NCI-H82 (cell line): ENCODE measurements around the gene SYNE3.

Source experiments
- DNase-seq: peaks from one replicate; lab custom pipeline; 2025; lab: John Stamatoyannopoulos, UW

The SYNE3 gene

GRCh38 chr14:95489214-95490137, 27.0 kb downstream of the SYNE3 start:
- no peak for DNase-seq

- DNase-seq: no peak
Observed at GRCh38 chr14:95488376-95489213, 27.9 kb downstream of the SYNE3 start.

GRCh38 chr14:95487669-95488084, 28.8 kb downstream of the SYNE3 start:
- DNase-seq: no peak

GRCh38 chr14:95486875-95487668, 29.4 kb downstream of the SYNE3 start:
- no peak for DNase-seq

- DNase-seq: no peak
Observed at GRCh38 chr14:95485222-95485819, 31.1 kb downstream of the SYNE3 start.

- no peak for DNase-seq
Observed at GRCh38 chr14:95484296-95484695, 32.2 kb downstream of the SYNE3 start.

- DNase-seq: no peak
Observed at GRCh38 chr14:95483309-95484165, 32.9 kb downstream of the SYNE3 start.

GRCh38 chr14:95482627-95483308, 33.7 kb downstream of the SYNE3 start:
- DNase-seq: no peak

GRCh38 chr14:95481391-95482022, 34.9 kb downstream of the SYNE3 start:
- DNase-seq: no peak

GRCh38 chr14:95480887-95481226, 35.6 kb downstream of the SYNE3 start:
- DNase-seq: no peak

GRCh38 chr14:95480109-95480886, 36.2 kb downstream of the SYNE3 start:
- DNase-seq: no peak

GRCh38 chr14:95479494-95479893, 37.0 kb downstream of the SYNE3 start:
- no peak for DNase-seq

GRCh38 chr14:95478818-95479217, 37.6 kb downstream of the SYNE3 start:
- DNase-seq: no peak

- no peak for DNase-seq
Observed at GRCh38 chr14:95478309-95478708, 38.1 kb downstream of the SYNE3 start.

GRCh38 chr14:95477411-95478269, 38.8 kb downstream of the SYNE3 start:
- no peak for DNase-seq

GRCh38 chr14:95476747-95477146, 39.7 kb downstream of the SYNE3 start:
- no peak for DNase-seq

GRCh38 chr14:95475540-95476240, 40.8 kb downstream of the SYNE3 start:
- no peak for DNase-seq
